Ishikawa (cell line): Measurements from ENCODE around the gene GPATCH4.

ENCODE experiments used
- CEBPB ChIP-seq: IDR thresholded peaks from 2 replicates; pipeline ENCODE4 v1.6.1; 2012
- CREB1 ChIP-seq: IDR thresholded peaks from 2 replicates; pipeline ENCODE4 v1.6.1; 2012; ENCODE audit warnings: low read depth
- EGR1 ChIP-seq: IDR thresholded peaks from 2 replicates; pipeline ENCODE4 v1.6.1; 2012
- EP300 ChIP-seq: IDR thresholded peaks from 2 replicates; pipeline ENCODE4 v1.6.1; 2012; ENCODE audit warnings: borderline replicate concordance
- FOXM1 ChIP-seq: IDR thresholded peaks from 2 replicates; pipeline ENCODE4 v1.6.1; 2012; ENCODE audit warnings: low read depth, borderline replicate concordance
- MAX ChIP-seq: IDR thresholded peaks from 2 replicates; pipeline ENCODE4 v1.6.1; 2012
- NFIC ChIP-seq: IDR thresholded peaks from 2 replicates; pipeline ENCODE4 v1.6.1; 2012
- RAD21 ChIP-seq: IDR thresholded peaks from 2 replicates; pipeline ENCODE4 v1.6.1; 2012; ENCODE audit warnings: low read depth
- REST ChIP-seq: IDR thresholded peaks from 2 replicates; pipeline ENCODE4 v1.6.1; 2012; ENCODE audit warnings: low read depth, mild to moderate bottlenecking
- TAF1 ChIP-seq: IDR thresholded peaks from 2 replicates; pipeline ENCODE4 v1.6.1; 2012; ENCODE audit warnings: low read depth, mild to moderate bottlenecking
- TCF12 ChIP-seq: IDR thresholded peaks from 2 replicates; pipeline ENCODE4 v1.6.1; 2012; ENCODE audit warnings: low read depth
- TEAD4 ChIP-seq: IDR thresholded peaks from 2 replicates; pipeline ENCODE4 v1.6.1; 2012
- USF1 ChIP-seq: IDR thresholded peaks from 2 replicates; pipeline ENCODE4 v1.6.1; 2012
- YY1 ChIP-seq: IDR thresholded peaks from 2 replicates; pipeline ENCODE4 v1.6.1; 2012; ENCODE audit warnings: low read depth
- ZBTB7A ChIP-seq: IDR thresholded peaks from 2 replicates; pipeline ENCODE4 v1.6.1; 2012; ENCODE audit warnings: low read depth

GPATCH4 gene

GRCh38 chr1:156601122-156601830 lies at the start of gene GPATCH4:
GPATCH4 (minus strand) TSS chr1:156601479.
- peak; percentile 97 for TF ChIP-seq TAF1
- TF ChIP-seq MAX = peak; percentile 99
- peak; percentile 33; the same call in 1 of the 2 replicates for TF ChIP-seq EGR1
- TF ChIP-seq TEAD4 = peak; percentile 70
- TF ChIP-seq USF1 = peak; percentile 65
- TF ChIP-seq CEBPB = no peak; the same call in 1 of the 2 replicates
- TF ChIP-seq REST = no peak
- TF ChIP-seq NFIC = peak; percentile 49
- peak; percentile 12; the same call in 1 of the 2 replicates for TF ChIP-seq EP300
- TF ChIP-seq ZBTB7A = no peak
- no peak for TF ChIP-seq FOXM1
- no peak for TF ChIP-seq CREB1
- no peak for TF ChIP-seq RAD21
- TF ChIP-seq TCF12 = peak; percentile 73; the same call in 1 of the 2 replicates
- TF ChIP-seq YY1 = peak; percentile 98

DNA sequence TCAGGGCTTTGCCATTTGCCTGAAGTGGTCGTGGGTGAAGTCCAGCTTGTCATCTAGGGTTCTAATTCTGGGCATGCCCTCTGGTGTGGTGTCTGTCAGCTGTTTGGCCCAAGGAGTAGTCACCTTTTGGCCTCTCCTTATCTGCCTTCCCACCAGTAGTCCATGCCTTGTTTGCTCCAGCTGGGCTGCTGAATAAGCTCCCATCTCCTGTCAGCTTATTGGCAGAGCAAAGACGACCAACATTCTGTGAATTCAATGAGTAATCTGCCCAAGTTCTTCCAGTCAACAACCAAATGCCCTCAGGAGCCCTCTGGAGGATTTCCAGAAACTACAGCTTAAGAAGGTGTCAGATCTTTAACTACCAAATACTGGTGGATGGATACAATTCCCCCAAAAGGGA lies 47.7 kb upstream of the GPATCH4 start:
- TF ChIP-seq FOXM1 (no peak), USF1 (no peak), MAX (no peak), REST (no peak), CREB1 (no peak), ZBTB7A (no peak), RAD21 (no peak), EP300 (no peak), EGR1 (no peak), CEBPB (no peak), TEAD4 (no peak), NFIC (no peak), TAF1 (no peak)

- TF ChIP-seq TAF1 = no peak
- no peak for TF ChIP-seq NFIC
- TF ChIP-seq RAD21 = no peak
- TF ChIP-seq ZBTB7A = no peak
- TF ChIP-seq TCF12 = no peak
- no peak for TF ChIP-seq CEBPB
- TF ChIP-seq FOXM1 = no peak
- no peak for TF ChIP-seq TEAD4
- no peak for TF ChIP-seq YY1
- no peak for TF ChIP-seq MAX
- TF ChIP-seq CREB1 = no peak
- TF ChIP-seq REST = no peak
- TF ChIP-seq EGR1 = no peak
Measured at GRCh38 chr1:156648496-156648895, 47.2 kb upstream of the GPATCH4 start.

DNA sequence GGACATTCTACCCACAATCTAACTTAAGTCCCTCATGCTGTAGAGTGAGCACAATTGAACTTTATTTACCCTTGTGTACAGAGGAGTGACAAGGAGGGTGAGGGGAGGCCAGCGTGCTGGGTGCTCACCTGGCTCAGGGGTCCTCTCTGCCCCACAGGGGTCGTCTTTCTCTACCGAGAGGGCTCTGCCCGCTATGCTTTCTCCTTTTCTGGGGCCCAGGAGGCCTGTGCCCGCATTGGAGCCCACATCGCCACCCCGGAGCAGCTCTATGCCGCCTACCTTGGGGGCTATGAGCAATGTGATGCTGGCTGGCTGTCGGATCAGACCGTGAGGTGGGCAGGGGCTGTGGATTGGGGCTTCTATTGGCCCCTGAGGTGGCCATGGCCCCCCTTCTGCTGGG lies 46.1 kb upstream of the GPATCH4 start:
- TF ChIP-seq EP300 = no peak
- TF ChIP-seq MAX = no peak
- TF ChIP-seq TEAD4 = no peak
- no peak for TF ChIP-seq FOXM1
- TF ChIP-seq NFIC = no peak
- no peak for TF ChIP-seq YY1
- TF ChIP-seq EGR1 = no peak
- no peak for TF ChIP-seq RAD21
- TF ChIP-seq TAF1 = no peak
- TF ChIP-seq TCF12 = no peak
